Germinal center (tissue), 1 donor: ENCODE data around the gene ORAI2.
"Not testable (repeated sequence)": the region's sequence is repeated elsewhere in the genome, so short reads cannot be mapped to it uniquely, and the experiment has no call there.

Experiments
- DNase-seq: peaks from one replicate; pipeline ENCODE4 v3.0.0; 2012; ENCODE audit warnings: mixed read lengths, low spot score

The ORAI2 gene

GRCh38 chr7:102447311-102447710, 13.9 kb downstream of the ORAI2 start:
- no peak for DNase-seq

- DNase-seq: no peak
These were observed 15.8 kb downstream of the ORAI2 start for GRCh38 chr7:102449136-102449535.

GRCh38 chr7:102450242-102450641, 16.9 kb downstream of the ORAI2 start:
- DNase-seq: peak; percentile 64

GRCh38 chr7:102451371-102452054, 18.1 kb downstream of the ORAI2 start:
- DNase-seq: no peak

GRCh38 chr7:102452451-102452850, 19.1 kb downstream of the ORAI2 start:
- DNase-seq: no peak

DNA sequence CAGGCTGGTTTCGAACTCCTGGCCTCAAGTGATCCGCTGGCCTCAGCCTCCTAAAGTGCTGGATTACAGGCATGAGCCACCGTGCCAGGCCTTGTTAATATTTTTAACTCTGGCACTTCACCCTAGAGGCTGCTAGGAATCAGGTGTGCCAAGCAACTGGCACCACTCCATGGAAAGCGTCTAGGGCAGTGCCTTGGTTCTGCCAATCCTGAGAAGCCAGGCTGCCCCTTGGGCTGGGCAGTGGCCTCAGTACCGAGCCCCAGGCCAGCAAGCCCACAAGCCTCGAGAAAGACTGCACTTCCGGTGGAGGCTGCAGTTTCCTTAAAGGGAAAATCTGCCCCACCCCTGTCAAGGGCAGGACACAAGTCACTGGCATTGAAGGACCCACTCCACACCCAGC, 19.9 kb downstream of the ORAI2 start:
- DNase-seq: no peak

GRCh38 chr7:102454468-102454867, 21.1 kb downstream of the ORAI2 start:
- no peak for DNase-seq

GRCh38 chr7:102454932-102455331, 21.6 kb downstream of the ORAI2 start:
- not testable (repeated sequence) for DNase-seq

DNA sequence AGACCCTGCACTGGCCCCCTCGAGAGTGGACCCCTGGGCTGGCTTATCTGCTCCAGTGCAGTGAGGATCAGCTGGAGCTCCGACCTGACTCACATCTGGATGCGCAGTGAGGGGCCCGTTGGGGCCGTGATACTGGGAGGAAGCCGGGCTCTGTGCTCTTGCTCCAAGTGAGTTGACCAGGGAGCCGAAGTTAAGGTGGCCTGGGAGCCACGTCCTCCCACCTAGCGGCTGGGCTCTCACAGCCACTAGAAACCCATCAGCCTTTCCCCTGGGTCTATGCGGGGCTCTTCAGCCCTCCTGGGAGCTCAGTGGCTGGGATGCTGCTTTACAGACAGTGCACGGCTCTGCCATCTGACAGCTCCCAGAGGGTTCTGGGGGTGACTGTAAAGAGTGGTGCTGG, 22.2 kb downstream of the ORAI2 start:
- DNase-seq: no peak

DNA sequence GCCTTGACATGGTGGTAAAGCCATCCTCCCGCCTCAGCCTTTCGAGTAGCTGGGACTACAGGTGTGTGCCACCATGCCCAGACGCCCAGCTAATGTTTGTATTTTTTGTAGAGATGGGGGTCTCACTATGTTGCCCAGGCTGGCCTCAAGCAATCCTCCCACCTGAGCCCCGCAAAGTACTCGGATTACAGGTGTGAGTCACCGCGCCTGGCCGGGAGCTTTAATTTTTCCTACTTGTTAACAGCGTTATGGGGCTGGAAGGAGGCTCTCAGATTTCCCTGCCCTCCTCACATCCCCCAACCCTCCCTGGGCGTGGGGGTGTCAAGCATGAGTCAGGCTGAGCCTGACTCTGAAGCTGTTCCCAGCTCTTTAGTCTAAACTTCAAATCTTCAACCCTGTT, 23.0 kb downstream of the ORAI2 start:
- no peak for DNase-seq

GRCh38 chr7:102457352-102457924, 24.1 kb downstream of the ORAI2 start:
- no peak for DNase-seq

DNA sequence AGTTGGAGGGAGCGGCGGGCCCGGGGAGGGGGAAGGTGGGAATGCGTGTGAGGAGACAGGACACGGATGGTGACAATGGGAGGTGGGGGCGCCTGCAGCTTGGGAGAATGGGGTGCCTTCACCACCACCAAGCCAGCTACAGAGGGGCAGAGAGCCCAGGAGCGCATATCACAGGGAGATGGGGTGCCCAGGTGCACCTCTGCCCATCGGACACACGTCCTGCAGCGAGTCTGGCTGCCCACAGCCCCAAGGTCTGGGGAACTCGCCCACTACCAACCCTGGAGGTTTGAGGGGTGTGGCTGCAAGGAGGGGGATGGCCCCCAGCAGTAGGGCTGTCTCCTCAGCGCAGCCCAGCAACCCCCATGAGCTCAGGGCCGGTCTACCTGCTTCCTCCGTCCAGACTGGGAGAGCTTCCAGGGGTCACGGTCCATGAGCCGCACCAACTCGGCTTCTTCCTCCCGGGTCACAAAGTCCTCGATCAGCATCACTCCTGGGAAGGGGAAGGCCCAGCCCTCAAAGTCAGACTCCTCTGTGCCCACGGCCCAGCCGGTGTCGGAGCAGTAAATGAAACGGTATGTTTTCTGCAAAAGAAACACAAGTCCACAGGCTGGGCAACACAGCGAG, 26.0 kb downstream of the ORAI2 start:
- no peak for DNase-seq

GRCh38 chr7:102460467-102460866, 27.1 kb downstream of the ORAI2 start:
- no peak for DNase-seq

DNA sequence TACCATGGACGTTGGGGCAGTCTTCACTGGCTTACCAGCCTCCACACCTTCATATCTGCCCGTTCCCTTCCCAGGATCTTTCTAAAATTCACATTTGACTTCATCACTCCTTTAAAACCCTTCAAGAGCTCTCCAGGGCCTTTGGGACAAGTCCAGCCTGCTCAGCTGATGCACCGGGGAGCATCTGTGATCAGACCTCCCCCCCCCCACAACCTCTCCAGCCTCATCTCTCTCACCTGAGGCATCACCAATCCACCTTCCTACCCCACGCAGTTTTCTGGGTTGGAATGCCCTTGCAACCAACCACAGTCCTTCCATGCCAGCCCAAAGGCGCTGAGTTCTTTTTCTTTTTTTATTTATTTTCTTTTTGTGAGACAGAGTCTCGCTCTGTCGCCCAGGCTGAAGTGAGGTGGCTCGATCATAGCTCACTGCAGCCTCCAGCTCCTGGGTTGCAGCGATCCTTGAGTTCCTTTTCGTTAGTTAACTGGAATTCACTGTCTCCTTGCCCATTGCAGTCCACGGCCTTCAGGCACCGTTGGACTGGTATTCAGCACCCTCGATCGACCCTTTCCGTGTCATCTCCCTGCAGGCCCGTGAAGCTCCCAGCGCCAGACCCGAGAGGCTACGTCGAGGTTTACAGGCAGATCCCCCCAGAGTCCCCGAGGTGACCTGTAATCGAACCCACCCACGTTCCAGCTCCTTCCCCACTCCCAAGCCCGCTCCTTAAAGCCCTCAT, 30.6 kb downstream of the ORAI2 start:
- no peak for DNase-seq

DNA sequence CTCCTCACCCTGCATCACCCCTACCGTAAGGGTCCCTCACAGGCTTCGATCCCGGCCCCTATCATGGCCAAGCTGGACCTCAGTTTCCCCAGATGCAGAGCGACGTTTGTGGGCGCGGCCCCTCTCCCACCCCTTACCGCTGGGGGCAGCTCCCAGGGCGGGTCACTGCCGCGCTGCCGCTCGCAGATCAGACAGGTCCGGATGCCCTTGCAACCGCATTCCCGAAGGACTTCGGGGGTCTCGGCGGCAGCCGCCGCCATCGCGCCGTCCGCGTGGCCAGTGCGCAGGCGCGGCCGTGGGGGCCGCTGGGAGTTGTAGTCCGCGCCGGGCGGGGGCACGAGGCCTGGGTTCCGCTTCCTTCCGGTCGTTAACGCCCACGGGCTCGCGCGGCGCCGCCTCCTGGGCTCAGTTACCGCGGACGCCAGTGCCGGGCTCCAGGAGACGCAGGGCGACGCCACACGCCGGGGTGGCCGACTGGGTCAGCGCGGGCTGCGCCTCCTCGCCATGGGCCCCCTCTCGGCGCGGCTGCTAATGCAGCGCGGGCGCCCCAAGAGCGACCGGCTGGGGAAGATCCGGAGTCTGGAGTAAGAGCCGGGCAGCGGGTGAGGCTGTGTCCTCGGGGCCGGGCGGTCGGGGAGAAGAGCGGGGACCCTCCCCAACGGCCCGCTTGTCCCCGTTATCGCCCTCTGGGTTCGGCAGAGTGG, 31.4 kb downstream of the ORAI2 start, which contains the start of the genes ALKBH4 and LRWD1:
ALKBH4 (minus strand) TSS at position 287 of the 704 bp plus-strand sequence; CDS start at position 260, 27 bp downstream.
LRWD1 (plus strand) TSS at position 408 of the 704 bp plus-strand sequence; CDS start at position 505, 97 bp downstream.
- DNase-seq: peak; percentile 98

DNA sequence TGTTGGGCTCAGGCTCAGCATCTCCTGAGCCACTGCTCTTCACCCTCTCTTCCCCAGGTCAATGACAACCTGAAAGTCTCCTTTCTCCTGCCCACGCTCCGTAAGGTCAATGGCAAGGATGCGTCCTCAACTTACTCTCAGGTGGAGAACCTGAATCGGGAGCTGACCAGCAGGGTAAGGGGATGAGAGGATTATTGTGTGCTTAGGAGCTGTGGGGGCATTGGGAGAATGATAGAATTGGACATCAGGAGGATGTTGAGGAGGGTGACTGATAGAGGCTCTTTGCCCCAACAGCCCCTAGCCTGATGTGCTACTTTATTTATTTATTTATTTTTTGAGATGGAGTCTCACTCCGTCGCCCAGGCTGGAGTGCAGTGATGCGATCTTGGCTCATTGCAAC, 32.7 kb downstream of the ORAI2 start:
- no peak for DNase-seq

DNA sequence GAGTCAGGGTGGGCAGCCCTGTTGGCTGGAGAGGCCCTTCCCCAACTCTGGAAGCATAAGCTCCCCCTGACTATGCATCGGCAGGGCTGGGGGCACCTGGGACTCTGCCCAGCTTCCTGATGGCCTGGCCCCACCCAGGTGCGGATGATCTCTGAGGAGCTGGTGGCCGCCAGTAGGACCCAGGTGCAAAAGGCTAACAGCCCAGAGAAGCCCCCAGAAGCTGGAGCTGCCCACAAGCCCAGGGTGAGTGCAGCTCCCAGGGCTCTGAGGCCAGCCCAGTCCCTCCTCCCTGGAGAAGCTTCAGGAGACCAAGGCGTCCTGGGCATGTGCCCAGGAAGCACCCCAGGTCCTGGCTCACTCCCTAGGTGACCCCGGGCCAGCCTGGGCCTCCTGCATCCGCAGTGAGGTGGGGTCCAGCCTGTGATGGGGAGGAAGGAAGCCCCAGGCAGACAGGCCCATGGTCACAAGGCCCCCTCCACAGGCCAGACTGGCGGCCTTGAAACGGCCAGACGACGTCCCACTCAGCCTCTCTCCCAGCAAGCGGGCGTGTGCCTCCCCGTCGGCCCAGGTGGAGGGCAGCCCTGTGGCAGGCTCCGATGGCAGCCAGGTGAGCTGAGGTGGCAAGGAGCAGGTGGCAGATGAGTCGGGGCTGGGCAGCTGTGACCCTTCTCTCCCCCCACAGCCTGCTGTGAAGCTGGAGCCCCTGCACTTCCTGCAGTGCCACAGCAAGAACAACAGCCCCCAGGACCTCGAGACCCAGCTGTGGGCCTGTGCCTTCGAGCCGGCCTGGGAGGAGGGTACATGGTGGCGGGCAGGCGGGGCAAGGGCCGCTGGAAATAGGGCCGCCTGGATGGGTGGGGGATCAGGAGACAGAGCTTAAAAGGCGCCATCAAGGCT, 34.5 kb downstream of the ORAI2 start:
- no peak for DNase-seq

DNA sequence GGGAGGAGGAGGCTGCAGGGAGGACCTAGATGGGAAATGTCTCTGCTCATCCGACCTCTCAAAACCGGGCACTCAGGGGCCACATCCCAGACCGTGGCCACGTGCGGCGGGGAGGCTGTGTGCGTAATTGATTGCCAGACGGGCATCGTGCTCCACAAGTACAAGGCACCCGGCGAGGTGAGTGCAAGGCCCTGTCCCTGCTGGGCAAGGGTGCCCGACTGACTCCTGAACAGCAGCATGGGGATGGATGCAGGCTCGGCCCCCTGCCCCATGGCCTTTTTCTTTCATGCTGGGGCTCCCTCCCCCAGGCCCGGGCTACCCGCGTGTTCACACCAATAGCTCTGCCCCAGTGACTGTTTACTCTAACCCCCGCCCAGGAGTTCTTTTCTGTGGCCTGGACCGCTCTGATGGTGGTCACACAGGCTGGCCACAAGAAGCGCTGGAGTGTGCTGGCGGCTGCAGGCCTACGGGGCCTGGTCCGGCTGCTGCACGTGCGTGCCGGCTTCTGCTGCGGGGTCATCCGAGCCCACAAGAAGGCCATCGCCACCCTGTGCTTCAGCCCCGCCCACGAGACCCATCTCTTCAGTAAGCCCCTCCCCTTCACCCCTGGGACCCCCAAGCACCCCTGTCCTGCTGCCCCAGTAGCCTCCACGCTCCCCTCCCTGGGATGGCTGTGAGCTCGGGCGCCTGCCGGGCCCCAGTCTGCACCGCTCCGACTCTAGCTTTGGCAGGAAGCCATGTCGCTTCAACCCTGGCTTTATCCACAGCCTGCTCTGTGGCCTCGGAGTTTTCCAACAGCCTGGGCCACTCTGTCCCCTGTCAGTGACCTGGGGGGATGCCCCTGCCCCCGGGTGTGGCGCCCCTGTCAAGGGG, 35.3 kb downstream of the ORAI2 start:
- DNase-seq: no peak

DNA sequence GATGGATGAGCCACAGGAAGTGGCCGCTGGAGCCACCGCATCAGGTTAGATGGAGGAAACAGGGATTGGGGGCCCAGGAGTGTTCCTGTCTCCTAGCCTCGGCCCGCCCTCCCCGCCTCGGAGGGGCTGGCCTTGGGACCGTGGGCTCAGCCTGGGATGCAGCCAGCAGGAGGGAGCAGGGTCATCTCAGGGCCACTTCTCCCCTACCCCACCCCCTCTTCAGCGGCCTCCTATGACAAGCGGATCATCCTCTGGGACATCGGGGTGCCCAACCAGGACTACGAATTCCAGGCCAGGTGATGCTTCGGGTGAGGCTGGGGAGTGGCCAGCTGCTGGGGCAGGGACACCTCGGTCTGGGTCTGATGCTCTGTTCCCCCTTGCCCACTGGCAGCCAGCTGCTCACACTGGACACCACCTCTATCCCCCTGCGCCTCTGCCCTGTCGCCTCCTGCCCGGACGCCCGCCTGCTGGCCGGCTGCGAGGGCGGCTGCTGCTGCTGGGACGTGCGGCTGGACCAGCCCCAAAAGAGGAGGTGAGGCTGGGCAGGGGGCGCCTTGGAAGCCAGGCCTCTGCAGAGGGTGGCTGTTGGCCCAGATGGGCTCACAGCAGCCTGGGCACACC, 36.1 kb downstream of the ORAI2 start:
- DNase-seq: no peak
